Left cardiac atrium (tissue), 4 donors: Measurements from ENCODE around the gene FDXR. TPM values are rescaled to one million over a fixed set of nuclear protein-coding genes. Genes with fewer than 3 reads are reported as not detected.
A peak's percentile ranks its signal among the peaks of the same experiment; 100 is the strongest.

Experiments
- ATAC-seq, 2 donors: fragments of 200-7000 bp; cut with Tn5 transposase; one replicate each; pipeline ENCODE4 v1.9.1; 2020; ENCODE audit warnings: mild to moderate bottlenecking in 2 of 2, moderate library complexity in 2 of 2
- DNase-seq: peaks from one replicate; pipeline ENCODE4 v3.0.0-alpha.2; 2020
- intact Hi-C, 2 donors: fragments of 100-400 bp; cut with DNase I; formaldehyde crosslinking; loops; one replicate each; pipeline versions ENCODE4 v1.14.1 to v1.15.1; 2022 to 2023
- total RNA-seq, 2 donors: library from RNA; stranded (reverse); fragmentation: NEBNext Ultra II Directional; extraction: Animal tissue kit (Norgen Biotek cat#: 25700); gene quantifications; one replicate each; pipeline ENCODE4 v1.2.1, GENCODE V29; 2021
- donor health status: DM: no; HTN: yes; CAD: no.
- donor health status: DM: no; HTN: yes; CAD: no; lungs with severe emphysema.
- donor health status: DM: yes; HTN: yes; CAD: no.
- donor health status: Dilated cardiomyopathy.

The FDXR gene
- total RNA-seq, 2 donors from 2014 or later, result 6.6 to 8.1 TPM

DNA sequence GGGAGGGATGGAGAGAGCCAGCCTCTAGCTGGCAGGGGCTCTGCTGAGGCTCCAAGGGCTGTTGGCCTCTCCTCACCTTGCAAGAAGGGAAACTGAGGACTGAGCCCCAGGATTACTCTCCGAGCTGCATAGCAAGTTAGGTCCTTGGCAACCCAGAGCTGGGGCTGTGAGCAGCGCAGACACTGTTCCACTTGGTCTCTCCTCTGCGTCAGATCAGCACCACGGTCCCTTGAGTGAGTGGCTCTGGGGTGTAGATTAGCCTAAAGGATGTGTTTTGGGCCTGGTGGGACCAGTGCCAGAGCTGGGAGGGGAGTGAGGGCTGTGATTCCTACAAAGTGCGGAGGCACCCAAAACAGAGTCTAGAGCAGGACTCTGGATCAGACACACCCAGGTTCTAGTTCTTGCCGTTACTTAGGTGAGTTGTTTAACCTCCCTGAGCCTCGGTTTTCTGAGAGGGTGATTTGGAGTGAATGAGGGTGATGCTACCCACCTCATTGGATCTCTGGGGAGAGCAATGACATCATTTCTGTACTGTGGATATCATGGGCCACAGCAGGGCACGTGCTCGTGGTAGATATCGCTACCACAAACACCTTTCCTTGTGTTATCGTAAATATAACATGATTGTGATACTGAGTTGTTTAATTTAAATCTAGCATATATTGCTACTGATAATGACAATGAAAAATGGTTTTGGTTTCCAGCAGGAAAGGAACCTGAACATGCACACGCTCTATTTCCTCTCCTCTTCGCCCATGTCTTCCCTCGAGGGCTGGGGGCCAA is 28.8 kb upstream of the FDXR start:
- intact Hi-C loops, result no loop called here
- DNase-seq, result no peak

DNA sequence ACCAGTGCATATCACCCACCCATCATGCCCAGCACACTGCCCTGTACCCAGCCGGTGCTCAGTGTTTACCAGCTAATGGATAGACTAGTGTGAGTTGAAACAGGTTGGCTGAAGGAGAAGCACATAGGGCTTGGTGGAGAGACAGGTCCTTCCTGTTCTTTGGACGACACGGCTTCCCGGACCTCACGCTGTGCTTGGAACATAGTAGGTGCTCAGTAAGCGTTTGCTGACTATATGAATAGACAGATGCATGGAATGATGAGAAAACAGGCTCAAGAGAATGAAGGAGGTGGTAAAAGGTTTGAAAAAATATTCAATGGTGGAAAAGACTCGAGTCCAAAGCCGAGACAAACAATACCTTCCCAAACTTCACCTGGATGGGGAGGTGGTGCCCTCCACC is 27.4 kb upstream of the FDXR start:
- no peak for DNase-seq
- ATAC-seq, result no peak
- intact Hi-C loops, result no loop called here

More for the DNA sequence above, 28.8 kb upstream of the FDXR start:
- ATAC-seq, result no peak

DNA sequence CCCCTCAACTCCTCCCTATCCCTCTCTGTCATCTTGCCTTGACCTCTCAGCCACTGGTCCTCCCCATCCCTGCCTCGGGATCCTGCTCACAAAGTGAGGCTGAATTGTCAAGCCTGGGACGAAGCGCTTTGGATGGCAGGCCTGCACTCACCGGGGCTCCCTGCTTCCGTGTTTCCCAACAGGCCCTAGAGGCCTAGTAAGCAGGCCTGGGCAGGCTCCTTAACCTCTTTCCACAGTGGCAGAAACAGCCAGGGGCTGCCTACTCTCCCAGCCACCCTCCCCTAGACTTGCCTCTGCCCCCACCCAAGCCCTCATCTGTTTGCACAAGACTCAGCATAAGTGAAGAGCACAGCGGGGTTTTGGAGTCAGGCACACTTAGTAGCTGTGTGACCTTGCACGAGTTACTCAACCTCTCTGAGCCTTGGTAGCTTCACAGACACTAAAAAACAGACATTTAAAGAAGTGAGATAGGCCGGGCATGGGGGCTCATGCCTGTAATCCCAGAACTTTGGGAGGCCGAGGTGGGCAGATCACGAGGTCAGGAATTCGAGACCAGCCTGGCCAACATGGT is 25.7 kb upstream of the FDXR start:
- ATAC-seq (no peak), DNase-seq (no peak)
- intact Hi-C loops, result no loop called here

DNA sequence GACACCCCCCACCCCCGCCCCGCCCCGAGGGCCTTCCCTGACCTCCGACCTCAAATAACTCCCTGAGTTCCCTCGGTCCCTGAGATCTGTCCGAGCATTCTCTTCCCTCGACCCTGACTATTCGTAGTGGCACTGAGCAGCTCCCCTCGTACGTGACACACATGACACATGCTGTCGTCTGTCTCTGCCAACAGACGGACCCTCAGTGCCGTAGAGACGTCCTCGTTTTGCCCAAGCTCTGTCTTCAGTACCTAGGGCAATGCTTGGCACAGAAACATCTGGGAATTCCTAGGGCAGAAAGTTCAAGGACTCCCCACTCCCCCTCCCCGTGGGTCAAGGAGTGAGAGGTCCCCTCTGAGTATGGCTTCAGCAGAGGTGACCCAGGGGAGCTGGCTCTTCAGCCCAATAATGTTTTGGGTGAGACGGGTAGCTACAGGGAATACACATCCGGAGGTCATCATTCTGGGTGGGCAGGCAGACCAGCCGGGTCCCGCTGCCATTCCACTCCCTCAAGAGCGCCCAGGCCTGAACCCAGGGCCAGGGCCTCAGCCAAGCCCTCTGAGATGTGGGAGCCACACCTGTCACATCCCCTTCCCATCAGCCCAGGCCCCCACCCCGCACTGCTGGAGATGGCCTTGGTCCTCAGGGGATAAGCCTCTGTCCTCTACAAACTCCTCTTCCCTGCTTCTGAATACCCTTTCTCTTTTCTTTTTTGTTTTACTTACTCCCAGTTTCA is 21.3 kb upstream of the FDXR start:
- ATAC-seq, result no peak
- intact Hi-C loops, result no loop called here
- no peak for DNase-seq

DNA sequence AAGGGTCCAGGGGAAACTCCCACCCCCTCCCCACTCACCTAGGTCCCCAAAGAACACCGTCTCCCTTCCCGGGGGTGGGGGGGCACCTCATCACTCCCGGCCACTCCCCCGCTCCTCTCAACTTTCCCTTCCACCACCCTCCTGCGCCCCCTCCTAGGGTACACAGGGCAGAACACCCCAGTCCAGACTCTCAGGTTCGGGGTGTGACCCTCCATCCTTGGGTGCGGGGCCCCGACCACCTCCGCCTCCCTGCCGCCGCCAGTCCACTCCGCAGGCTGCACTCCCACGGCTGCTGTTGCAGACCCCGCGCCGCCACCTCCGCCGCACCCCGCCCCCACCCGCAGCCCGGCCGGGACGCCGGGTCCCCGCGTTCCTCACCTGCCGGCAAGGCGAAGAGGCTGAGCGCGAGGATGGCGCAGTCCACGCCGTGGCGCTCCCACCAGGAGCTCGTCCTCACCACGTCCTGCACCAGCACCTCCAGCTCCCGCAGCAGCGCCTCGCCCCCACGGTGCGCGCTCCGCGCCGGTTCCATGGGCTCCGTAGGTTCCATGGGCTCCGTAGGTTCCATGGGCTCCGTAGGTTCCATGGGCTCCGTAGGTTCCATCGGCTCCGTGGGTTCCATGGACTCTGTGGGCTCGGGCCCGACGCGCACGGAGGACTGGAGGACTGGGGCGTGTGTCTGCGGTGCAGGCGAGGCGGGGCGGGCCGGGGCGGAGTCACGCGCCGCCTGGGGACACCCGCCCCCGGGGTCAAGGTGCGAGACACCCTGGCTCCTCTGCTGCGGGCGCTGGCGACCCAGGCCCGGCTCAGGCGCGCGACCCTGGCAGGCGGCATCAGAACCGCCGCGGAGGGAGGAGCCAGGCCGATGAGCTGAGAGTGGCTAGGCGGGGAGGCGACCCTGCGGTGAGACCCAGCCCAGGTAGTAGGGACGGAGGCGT is 20.4 kb upstream of the FDXR start, which contains the start of gene FADS6:
Gene FADS6 (minus strand): TSS at position 660 of the 938 bp plus-strand sequence. CDS start 38 bp downstream, at position 622.
- ATAC-seq (peak; percentile 34 to 53), DNase-seq (no peak)
- intact Hi-C loops, result no loop called here

DNA sequence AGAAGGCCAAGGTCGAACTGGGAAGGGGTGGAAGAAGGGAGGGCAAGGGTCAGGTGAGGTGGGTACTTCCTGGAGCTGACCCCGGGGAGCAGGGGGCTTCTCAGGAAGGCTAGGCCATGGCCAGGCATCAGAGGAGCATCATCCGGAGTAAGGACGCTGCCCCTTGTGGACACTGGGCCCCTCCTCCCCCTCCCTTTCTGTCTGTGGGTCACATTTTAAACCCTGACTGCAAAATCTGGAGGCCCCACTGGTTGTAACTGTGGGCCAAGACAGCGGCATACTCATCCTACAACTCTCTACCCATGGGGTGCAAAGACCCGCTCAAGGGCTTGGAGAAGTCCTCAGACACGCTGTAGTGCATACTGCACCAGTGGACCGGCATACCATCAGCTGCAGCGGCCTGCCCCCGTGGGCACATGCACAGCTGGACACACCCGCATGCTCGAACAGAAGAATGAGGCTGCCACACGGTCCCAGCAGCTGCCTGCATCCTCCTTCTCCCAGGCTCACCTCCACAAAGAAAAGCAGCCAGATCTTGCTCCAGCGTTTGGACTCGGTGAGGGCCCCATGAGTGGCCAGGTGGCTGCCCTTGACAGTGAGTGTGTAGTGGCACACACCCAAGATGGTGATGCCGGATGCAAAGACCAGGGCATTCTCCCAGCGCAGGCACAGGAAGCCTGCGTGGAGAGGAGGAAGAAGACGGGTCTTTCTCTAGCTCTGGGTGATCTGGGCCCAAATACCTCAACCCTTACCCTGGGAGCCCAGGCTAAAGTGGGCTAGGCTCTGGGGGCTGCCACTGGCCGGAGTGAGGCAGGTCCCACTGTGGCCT is 19.4 kb upstream of the FDXR start:
- no peak for DNase-seq
- ATAC-seq, result peak in 1 of 2 donors; percentile 5
- intact Hi-C loops, result no loop called here

DNA sequence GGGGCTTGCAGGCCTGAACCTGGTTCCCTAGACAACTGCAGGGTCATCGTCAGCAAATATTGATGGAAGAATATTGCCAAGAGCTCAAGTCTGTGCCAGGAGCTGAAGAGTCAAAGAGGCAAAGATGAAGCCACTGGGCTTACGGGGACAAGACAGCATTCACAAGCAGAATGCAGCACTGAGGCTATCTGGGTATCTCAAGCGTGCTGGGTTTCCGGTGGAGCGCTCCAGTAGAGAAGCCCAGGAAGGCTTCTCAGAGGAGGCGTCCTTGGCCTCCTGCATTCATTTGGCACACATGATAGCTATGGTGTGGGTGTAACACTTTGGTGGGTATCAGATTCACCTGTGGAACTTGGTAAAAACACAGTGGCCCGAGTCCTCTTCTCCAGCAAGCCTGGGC is 17.8 kb upstream of the FDXR start:
- ATAC-seq (no peak), DNase-seq (no peak)
- intact Hi-C loops, result no loop called here

DNA sequence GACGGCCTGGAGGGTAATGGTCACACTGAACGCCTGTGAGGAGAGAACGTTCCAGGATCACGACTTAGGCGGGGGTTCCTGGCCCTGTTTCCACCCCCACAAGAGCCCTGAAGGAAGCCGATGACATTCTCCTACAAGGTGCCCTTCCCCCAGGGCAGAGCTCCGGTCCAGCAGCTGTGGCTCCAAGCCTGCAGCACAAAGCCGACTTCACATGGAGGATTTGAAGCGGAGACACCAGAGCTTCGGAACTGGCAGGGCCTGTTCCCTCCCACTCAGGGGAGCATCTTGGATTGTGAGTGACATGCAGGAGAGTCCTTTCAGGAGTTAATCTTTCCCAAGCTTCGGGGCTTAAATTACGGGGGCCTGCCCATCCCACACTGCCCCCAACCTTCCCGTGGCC is 15.7 kb upstream of the FDXR start:
- intact Hi-C loops, result no loop called here
- no peak for DNase-seq
- ATAC-seq, result no peak

DNA sequence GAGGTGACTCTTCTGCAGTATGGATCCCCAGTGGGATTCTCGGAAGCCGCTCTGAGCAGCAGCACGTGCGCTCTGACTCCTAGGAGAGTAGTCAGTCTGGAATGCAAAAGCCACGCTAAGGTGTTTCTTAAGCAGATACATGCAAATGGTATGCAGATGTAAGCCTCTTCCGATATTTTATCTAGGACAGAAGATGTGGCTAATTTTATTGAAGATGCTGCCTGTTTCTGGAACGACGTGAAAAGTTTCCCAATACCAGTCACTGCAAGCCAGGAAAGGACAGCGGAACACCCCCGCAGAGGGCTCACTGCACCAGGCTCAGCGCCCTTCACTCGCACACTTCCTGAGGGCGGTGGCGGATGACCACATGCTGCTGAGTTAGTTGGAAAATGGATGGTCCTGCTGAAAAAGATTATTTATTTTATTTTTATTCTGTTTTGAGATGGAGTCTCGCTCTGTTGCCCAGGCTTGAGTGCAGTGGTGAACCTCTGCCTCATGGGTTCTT is 10.5 kb upstream of the FDXR start:
- intact Hi-C loops, result no loop called here
- no peak for ATAC-seq
- DNase-seq, result no peak

DNA sequence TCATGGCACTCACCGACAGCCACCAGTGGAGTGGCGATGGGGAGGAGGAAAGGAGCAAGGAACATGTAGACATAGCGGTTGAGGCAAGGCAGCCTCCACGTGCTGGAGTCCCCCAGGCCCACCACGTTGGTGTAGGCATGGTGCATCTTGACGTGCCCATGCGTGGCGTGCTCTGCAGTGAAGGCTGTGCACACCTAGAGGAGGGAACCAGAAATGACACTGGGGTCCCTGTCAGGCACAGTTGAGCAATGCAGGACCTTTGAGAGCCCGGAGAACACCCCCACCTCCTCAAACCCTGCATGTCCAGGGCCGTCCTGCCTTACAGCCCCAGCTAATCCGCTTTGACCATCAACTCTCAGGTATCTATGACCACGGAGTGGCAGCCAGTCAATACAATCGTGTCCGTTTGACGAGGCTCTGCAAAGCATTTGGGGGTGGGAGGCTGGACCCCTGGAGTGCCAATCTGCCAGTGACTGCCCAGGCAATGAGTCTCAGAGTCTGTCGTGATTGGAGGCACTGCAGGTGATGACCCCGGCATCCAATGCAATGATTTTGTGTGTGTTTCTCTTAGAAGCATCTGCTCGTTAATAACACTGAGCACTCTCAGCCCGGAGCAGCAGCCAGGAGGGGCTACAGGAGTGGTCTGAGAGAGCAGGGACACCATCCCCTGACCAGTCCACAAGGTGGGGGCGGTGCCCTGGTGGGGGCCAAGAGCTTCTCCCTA is 9.9 kb upstream of the FDXR start:
- DNase-seq, result no peak
- intact Hi-C loops, result no loop called here

DNA sequence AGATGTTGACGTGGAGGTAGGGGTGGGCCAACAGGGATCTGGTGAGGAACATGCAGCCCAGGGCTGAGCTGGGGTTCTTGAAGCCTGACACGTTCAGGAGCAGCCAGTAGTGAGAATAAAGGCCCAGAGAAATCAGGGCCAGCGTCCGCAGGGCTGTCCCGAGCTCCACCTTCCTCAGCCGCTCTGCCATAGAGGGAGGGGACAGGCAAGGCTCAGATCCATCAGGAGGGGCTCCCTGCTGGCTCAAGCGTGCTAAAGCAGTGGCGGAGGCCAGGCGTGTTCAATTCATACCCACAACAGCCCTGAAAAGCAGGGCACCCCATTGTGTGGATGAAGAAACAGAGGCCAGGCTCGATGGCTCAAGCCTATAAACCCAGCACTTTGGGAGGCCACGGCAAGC is 8.3 kb upstream of the FDXR start:
- ATAC-seq (no peak), DNase-seq (no peak)
- intact Hi-C loops, result no loop called here

More for the DNA sequence above, 9.9 kb upstream of the FDXR start:
- no peak for ATAC-seq

DNA sequence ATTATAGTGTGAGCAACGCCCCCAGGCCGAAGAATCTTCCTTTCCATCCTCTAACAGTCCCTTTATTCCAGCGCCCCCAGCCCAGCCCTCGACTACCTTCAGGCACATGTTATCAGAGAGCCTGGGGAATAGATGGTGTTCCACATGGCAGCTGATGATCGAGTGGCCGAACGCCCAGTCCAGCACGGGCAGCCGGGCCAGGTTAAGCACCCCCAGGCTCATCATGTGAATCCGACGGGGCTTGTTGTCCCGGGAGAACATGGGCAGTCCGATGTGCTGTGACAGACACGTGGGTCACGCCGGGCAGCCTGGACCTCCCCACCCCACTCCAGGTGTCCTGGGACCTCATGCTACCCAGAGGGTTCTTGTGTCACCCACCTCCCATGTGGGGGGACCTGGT is 6.5 kb upstream of the FDXR start:
- DNase-seq, result no peak

DNA sequence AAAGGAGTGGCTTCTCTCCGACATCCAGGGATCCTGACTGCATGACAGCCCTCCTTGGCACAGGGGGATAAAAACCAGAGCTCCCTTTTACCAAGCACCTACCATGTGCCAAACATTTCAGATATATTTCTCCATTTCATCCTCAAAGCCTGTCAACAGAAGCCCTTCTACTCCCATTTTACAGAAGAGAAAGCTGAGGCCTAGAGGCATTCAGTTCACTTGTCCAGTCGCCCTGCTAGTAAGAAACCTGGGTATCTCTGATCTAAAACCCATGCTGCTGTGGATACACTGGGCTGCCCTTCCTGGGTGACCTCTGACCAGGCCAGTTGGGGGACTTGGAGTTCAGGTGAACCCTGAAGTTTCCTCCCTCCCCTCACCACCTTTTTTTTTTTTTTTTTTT is 5.9 kb upstream of the FDXR start:
- intact Hi-C loops, result no loop called here
- no peak for ATAC-seq
- DNase-seq, result no peak

More for the DNA sequence above, 6.5 kb upstream of the FDXR start:
- no peak for ATAC-seq
- intact Hi-C loops, result no loop called here

DNA sequence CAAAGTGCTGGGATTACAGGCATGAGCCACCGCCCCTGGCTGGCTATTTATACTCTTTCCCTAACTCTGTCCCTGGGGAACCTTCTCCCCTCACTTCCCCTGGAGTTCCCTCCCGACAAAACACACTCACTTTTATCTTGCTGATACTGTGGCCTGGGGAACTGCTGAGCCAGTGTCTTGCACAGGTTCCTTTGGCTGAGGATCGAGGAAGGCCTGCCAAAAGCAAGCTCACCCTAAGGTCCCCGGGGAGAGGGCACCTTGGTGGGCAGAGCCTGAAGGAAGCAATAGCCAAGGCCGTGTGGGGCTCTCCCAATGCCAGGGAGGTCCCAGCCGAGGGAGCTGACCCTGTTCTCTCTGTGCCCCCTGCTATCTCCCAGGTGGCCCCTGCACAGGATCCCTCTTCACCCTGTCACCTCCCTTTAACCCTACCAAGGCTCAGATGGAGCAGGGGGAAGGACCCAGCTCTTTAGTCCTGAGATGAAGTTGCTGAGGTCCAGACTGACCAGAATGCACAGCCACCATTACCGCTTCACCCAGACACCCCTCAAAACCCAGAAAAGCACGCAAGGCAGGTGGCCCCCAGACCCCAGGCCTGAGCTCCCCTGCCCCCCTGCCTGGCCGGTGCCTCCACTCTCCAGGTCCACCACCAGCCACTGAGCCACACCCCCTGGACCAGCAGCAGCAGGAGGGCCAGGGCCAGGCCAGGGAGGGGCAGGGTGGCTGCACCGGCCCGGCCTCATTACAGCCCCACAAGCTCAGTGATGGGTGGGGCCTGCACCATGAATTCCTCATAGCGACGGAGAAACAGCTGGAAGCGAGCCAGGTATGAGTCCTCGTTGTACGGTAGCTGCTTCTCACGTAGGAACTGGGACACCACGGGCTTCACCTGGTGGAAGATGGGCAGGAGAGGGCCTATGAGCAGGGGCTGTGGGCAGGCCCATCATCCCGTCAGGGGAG is 5.1 kb upstream of the FDXR start:
- peak; percentile 65 for DNase-seq
- peak in 1 of 2 donors; percentile 13 for ATAC-seq
- intact Hi-C loops, result no loop called here

DNA sequence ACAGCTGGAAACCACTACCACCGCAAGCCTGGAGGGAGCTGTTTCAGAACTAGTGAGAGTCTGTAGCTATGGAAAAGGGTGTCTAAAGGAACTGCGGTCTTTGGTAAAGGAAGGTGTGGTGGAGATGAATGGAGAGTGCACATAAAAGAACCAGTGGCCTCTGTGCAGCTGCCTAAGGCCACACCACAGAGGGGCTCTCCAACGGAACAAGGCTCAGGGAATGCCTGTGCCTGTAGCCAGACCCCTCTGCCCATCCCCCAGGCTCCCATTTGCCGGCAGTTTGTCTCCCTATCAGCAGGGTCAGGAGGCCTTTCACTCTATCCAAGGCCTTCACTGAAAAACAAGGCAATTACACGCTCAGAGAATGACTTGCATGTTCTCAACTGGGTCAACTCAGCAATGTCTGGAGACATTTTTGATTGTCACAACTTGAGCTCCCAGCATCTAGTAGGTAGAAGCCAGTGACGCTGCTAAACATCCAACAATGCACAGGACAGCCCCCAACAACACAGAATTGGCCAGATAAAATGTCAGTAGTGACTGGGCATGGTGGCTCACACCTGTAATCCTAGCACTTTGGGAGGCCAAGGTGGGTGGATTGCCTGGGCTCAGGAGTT is 3.3 kb upstream of the FDXR start:
- DNase-seq, result no peak
- intact Hi-C loops, result no loop called here
- ATAC-seq, result no peak
